Neural cell (in vitro differentiated cells): ENCODE data around the gene ADGRD1. TPM values are rescaled to one million over a fixed set of nuclear protein-coding genes. Genes with fewer than 3 reads are reported as not detected.

ENCODE experiments used
- H2AFZ ChIP-seq: fragments of 200-600, 300-800 bp; sonication (generic), shearing (Covaris generic); 2 replicates; pipeline ENCODE4 v1.6.0; 2014; ENCODE audit warnings: low read depth, mild to moderate bottlenecking, antibody characterized with exemption, low read length, moderate library complexity
- H3F3A ChIP-seq: fragments of 200-600 bp; shearing (Covaris generic); 2 replicates; pipeline ENCODE4 v1.6.1; 2016; ENCODE audit warnings: mild to moderate bottlenecking, moderate library complexity, mixed read lengths, antibody characterized with exemption, low read length; ENCODE audit not compliant: insufficient read depth, poor library complexity, severe bottlenecking
- H3K27ac ChIP-seq: fragments of 200-600, 300-800 bp; sonication (generic), shearing (Covaris generic); 2 replicates; pipeline ENCODE4 v1.5.1; 2014; ENCODE audit warnings: mild to moderate bottlenecking, low read length, moderate library complexity
- H3K27me3 ChIP-seq: fragments of 300-800, 200-600 bp; sonication (generic), shearing (Covaris generic); 2 replicates; pipeline ENCODE4 v1.6.0; 2014; ENCODE audit warnings: mild to moderate bottlenecking, low read depth, low read length, moderate library complexity; ENCODE audit not compliant: insufficient read depth
- H3K36me3 ChIP-seq: fragments of 300-800, 200-600 bp; sonication (generic), shearing (Covaris generic); 2 replicates; pipeline ENCODE4 v1.5.1; 2014; ENCODE audit warnings: mild to moderate bottlenecking, antibody characterized with exemption, low read length, moderate library complexity; ENCODE audit not compliant: insufficient read depth
- H3K4me2 ChIP-seq: fragments of 300-800, 200-600 bp; sonication (generic), shearing (Covaris generic); 2 replicates; pipeline ENCODE4 v1.6.0; 2014; ENCODE audit warnings: mild to moderate bottlenecking, low read length
- H3K4me3 ChIP-seq: fragments of 300-800, 200-600 bp; sonication (generic), shearing (Covaris generic); 2 replicates; pipeline ENCODE4 v1.5.1; 2014; ENCODE audit warnings: mild to moderate bottlenecking, low read length, moderate library complexity
- H3K79me2 ChIP-seq: fragments of 200-600 bp; shearing (Covaris generic); replicated peaks from 2 replicates; pipeline ENCODE4 v1.6.0; 2014; ENCODE audit warnings: mild to moderate bottlenecking, low read length, moderate library complexity; ENCODE audit not compliant: insufficient read depth
- H3K9ac ChIP-seq: fragments of 300-800, 200-600 bp; sonication (generic), shearing (Covaris generic); 2 replicates; pipeline ENCODE4 v1.6.1; 2016; ENCODE audit warnings: mild to moderate bottlenecking, low read length, mixed read lengths
- H3K9me2 ChIP-seq: fragments of 200-600 bp; shearing (Covaris generic); 2 replicates; pipeline ENCODE4 v1.6.1; 2016; ENCODE audit warnings: mild to moderate bottlenecking, low read length, mixed read lengths; ENCODE audit not compliant: insufficient read depth
- H3K9me3 ChIP-seq: fragments of 200-600, 300-800 bp; sonication (generic), shearing (Covaris generic); 2 replicates; pipeline ENCODE4 v1.6.1; 2016; ENCODE audit warnings: mild to moderate bottlenecking, mixed run types, low read length, moderate library complexity, mixed read lengths
- H4K20me1 ChIP-seq: fragments of 200-600 bp; shearing (Covaris generic); 2 replicates; pipeline ENCODE4 v1.6.1; 2016; ENCODE audit warnings: mild to moderate bottlenecking, mixed run types; ENCODE audit not compliant: insufficient read depth
- CTCF ChIP-seq: fragments of 450-650 bp; IDR thresholded peaks from 2 replicates; pipeline ENCODE4 v1.5.1; 2014; ENCODE audit warnings: antibody characterized with exemption, mild to moderate bottlenecking, moderate library complexity; ENCODE audit not compliant: poor library complexity, severe bottlenecking
- EP300 ChIP-seq: fragments of 450-650 bp; conservative IDR thresholded peaks from 2 replicates; pipeline ENCODE4 v1.6.1; 2014; ENCODE audit warnings: antibody characterized with exemption, mild to moderate bottlenecking, moderate library complexity; ENCODE audit not compliant: poor library complexity, severe bottlenecking
- EZH2 ChIP-seq: fragments of 200-600, 300-800 bp; shearing (Covaris generic), sonication (generic); IDR thresholded peaks from 2 replicates; pipeline ENCODE4 v1.6.1; 2014; ENCODE audit warnings: antibody characterized with exemption, low read length, borderline replicate concordance, mild to moderate bottlenecking; ENCODE audit not compliant: insufficient read depth, poor library complexity, severe bottlenecking
- MXI1 ChIP-seq: fragments of 450-650 bp; conservative IDR thresholded peaks from 2 replicates; pipeline ENCODE4 v1.6.1; 2014; ENCODE audit warnings: antibody characterized with exemption, mild to moderate bottlenecking; ENCODE audit not compliant: poor library complexity, severe bottlenecking
- POLR2AphosphoS5 ChIP-seq: IDR thresholded peaks from 2 replicates; pipeline ENCODE4 v1.6.1; 2012
- RAD21 ChIP-seq: fragments of 450-650 bp; conservative IDR thresholded peaks from 2 replicates; pipeline ENCODE4 v1.6.1; 2014; ENCODE audit warnings: antibody characterized with exemption, mild to moderate bottlenecking, moderate library complexity
- REST ChIP-seq: IDR thresholded peaks from 2 replicates; pipeline ENCODE4 v1.6.1; 2012; ENCODE audit warnings: borderline replicate concordance
- SMC3 ChIP-seq: fragments of 450-650 bp; conservative IDR thresholded peaks from 2 replicates; pipeline ENCODE4 v1.6.1; 2014; ENCODE audit warnings: antibody characterized with exemption, mild to moderate bottlenecking, moderate library complexity; ENCODE audit not compliant: poor library complexity
- TAF1 ChIP-seq: IDR thresholded peaks from 2 replicates; pipeline ENCODE4 v1.6.1; 2012; ENCODE audit warnings: low read depth
- polyA plus RNA-seq: library from polyadenylated mRNA; depleted of rRNA; stranded (reverse); fragments of >200 nt; gene quantifications from 2 replicates; pipeline ENCODE4 v1.2.3, GENCODE V29; 2014

Gene ADGRD1
- polyA plus RNA-seq, 1 donor from 2014 or later, result 1.7 TPM

- TF ChIP-seq EP300 (no peak), TAF1 (no peak), CTCF (no peak), RAD21 (no peak), POLR2AphosphoS5 (no peak), EZH2 (no peak), REST (no peak), MXI1 (no peak)
These were observed 33.5 kb upstream of the ADGRD1 start for GRCh38 chr12:130920119-130920703.

GRCh38 chr12:130920723-130921381 is 32.9 kb upstream of the ADGRD1 start:
- Histone ChIP-seq H2AFZ (no peak overlapping the region), H4K20me1 (no peaks in the 10 kb centered on the region), H3K4me2 (no peak overlapping the region), H3K9ac (no peak overlapping the region), H3F3A (no peaks in the 10 kb centered on the region), H3K9me3 (no peaks in the 10 kb centered on the region), H3K27me3 (no peaks in the 10 kb centered on the region), H3K36me3 (no peaks in the 10 kb centered on the region), H3K27ac (no peak overlapping the region), H3K79me2 (no peaks in the 10 kb centered on the region), H3K4me3 (no peak overlapping the region), H3K9me2 (no peaks in the 10 kb centered on the region)
- no peak for TF ChIP-seq MXI1
- no peak for TF ChIP-seq REST
- TF ChIP-seq TAF1, result no peak
- TF ChIP-seq POLR2AphosphoS5, result no peak
- no peak for TF ChIP-seq RAD21
- TF ChIP-seq CTCF, result no peak
- no peak for TF ChIP-seq EP300
- no peak for TF ChIP-seq SMC3
- no peak for TF ChIP-seq EZH2

More at GRCh38 chr12:130920119-130920703, 33.5 kb upstream of the ADGRD1 start:
- Histone ChIP-seq H3F3A (no peaks in the 10 kb centered on the region), H3K4me2 (no peak overlapping the region), H3K27ac (no peak overlapping the region), H3K27me3 (no peaks in the 10 kb centered on the region), H3K9ac (no peak overlapping the region), H3K36me3 (no peaks in the 10 kb centered on the region), H3K4me3 (no peak overlapping the region), H3K79me2 (no peaks in the 10 kb centered on the region), H2AFZ (no peak overlapping the region), H3K9me3 (no peaks in the 10 kb centered on the region), H3K9me2 (no peaks in the 10 kb centered on the region), H4K20me1 (no peaks in the 10 kb centered on the region)
